OCI-LY7 (cell line): ENCODE data around the gene CFAP70.

Experiments used
- CTCF ChIP-seq: fragments of 200-600 bp; sonication (generic); conservative IDR thresholded peaks from 2 replicates; pipeline ENCODE4 v1.5.1; 2014; ENCODE audit warnings: mild to moderate bottlenecking, antibody characterized with exemption, low read length, moderate library complexity, mixed read lengths
- EZH2phosphoT487 ChIP-seq: fragments of 200-600 bp; sonication (generic); IDR thresholded peaks from 2 replicates; pipeline ENCODE4 v1.6.1; 2018; ENCODE audit warnings: low read depth, borderline replicate concordance, mild to moderate bottlenecking, mixed run types, antibody characterized with exemption, low read length, moderate library complexity, mixed read lengths

- TF ChIP-seq CTCF (no peak), EZH2phosphoT487 (no peak)
These were observed 149.0 kb downstream of the CFAP70 start for GRCh38 chr10:73209705-73210104.
